GM18517 (cell line): ENCODE measurements around the gene ARMC8.

Experiments used
- ATAC-seq: cut with Tn5 transposase; IDR thresholded peaks from one replicate; pipeline ENCODE4 v1.9.1; 2021; ENCODE audit warnings: mild to moderate bottlenecking, moderate library complexity; ENCODE audit not compliant: unreplicated experiment

Gene ARMC8

DNA sequence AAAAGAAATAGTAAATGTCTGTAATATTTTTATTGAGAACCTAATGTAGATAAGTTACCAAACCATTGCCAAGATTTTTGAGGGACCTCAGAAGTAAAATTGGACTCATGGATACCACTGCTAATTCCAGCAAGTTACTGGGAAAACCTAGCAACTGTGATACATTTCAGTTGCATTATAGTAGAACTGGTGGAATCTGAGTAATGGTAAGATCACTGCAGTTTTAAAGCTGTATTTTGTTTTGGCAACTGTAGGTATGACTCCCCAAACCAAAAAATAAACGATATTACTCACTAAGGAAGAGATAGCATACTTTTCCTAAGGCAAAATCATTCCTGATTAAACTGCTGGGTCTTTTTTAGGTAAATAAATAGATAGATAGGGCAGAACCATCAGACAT, 54.0 kb downstream of the ARMC8 start:
- no peak for ATAC-seq

DNA sequence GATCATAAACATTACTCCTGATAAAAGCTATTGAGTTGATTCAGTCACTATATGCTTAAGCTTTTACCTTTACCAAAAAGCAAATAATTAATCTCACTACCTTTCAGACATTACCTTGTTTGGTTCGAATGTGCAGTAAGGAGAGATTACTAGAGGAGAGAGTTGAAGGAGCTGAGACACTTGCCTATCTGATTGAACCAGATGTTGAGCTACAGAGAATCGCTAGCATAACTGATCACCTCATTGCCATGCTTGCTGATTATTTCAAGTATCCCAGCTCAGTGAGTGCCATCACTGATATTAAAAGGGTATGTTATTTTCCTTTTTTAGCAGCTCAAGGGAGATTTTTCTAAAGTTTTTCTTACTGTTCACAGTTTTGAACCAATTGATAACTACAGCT, 54.6 kb downstream of the ARMC8 start:
- ATAC-seq = no peak

DNA sequence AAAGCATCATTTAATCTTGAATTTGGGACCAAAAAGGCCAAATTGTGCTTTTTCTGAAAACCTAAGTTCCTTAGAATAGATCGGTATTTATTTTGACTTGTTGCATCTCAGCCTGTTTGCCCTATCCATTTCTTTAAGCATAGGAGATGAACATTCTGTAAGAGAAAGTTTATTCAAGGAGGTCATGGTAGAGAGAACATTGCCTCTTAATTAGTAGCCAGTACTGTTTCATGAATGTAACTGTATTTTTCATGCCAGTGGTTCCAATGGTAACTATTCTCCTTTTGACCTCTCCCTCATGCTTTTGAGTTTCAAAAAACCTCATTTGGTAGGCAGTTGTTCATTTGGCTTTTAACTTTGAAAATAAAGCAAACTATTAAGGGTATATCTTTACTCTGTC, 55.4 kb downstream of the ARMC8 start:
- ATAC-seq = no peak

DNA sequence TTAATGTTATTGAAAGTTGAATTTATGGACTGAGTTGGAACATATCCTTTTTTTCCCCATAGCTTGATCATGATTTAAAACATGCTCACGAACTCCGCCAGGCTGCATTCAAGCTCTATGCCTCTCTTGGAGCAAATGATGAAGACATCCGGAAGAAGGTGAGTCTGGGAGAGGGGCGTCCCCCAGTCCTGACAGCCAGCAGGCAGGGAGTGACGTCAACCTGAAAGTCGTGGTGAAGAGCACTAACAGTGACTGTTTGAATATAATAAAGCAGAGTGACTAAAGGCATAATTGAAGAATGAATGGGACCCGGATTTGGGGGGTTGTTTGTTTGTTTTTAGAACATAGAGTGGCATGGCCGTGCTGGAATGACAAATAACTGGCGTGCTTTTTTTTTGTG, 57.9 kb downstream of the ARMC8 start:
- no peak for ATAC-seq

DNA sequence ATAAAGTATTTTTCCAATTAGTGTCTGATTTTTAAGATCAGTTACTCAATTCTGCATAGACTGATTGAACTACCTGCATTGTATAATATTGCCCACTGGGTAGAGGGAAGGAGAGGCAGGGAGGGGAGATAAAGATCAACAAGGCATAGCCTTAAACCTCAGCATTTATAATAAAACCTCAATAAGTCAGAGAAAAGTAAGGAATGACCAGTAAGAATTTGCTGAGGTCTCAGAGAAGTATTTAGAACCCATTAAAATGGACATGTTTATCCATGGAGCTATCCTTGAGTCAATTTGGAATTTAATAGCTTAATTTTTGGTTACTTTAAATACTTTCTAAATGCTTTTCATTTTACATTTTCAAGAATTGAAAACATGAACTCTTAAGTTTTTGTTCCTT, 62.5 kb downstream of the ARMC8 start:
- ATAC-seq = no peak

DNA sequence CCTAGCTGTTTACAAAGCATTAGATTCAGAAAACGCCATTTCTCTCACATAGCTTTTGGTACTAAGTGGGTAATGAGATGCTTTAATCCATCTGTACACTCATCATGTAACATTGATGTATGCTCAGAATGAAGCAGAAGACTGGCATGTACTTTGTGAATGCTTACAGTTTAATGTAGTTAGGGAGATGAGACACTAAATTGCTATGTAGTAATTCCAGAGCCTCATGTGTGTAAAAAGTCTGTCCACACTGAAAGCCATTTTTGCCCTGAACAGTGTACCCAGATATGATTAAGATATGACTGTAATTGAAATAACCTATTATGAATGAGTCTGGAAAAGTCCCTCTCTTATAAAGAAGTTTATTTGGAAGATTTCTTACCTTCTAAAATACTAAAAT, 66.5 kb downstream of the ARMC8 start:
- ATAC-seq = no peak

DNA sequence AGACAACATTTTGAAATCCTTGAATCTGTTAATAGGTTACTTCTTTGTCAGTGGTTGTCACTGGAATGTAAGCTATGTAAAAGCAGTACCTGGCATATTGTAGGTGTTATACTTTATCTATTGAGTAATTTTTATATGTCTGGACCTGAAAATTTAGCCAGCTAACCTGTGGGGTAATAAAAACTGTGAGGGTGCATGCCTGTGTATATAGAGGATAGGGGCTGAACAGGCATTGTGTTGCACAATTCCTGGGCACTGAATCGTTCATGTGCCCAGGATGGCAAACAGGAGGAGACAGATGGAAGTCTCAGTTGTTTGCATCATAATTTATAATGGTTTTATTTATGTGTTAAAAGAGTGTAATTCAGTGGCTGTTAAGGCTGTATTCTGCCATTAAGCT, 67.1 kb downstream of the ARMC8 start:
- ATAC-seq = no peak

DNA sequence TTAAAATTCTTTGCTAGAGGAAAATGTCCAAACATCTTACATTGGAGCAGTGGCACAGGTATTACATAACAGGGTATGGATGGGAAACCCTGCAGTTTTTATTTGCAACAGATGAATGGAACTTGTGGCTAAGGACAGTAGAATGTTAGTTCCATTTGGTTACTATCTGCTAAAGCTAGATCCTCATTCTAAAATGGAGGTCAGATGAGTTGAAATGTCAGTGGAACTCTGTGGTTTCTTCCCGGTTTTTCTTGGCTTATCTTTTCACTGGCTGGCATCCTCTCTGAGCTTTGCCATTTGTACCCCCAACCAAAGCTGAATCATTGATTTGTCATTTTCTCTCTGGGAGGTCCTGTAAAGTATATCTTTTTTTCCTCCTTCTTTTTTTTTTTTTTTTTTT, 68.9 kb downstream of the ARMC8 start:
- no peak for ATAC-seq

DNA sequence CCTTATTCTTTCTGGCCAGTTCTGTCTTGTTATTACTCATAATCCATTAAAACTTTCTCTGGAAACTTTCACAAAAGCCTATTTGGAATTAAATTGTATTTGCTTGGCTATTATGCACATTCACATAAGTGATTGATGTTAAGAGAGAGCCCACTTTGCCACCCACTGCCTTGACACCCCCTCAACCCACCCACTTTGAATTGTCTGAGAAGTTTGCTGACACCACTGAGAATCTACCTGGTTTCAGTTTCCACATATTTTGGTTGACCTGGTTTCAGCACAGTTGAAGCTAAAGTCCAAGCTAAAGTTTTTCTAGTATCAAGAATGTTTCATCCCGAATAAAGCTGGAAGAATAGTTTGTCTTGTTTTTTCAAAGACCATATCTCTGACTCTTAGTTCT, 70.9 kb downstream of the ARMC8 start:
- no peak for ATAC-seq

DNA sequence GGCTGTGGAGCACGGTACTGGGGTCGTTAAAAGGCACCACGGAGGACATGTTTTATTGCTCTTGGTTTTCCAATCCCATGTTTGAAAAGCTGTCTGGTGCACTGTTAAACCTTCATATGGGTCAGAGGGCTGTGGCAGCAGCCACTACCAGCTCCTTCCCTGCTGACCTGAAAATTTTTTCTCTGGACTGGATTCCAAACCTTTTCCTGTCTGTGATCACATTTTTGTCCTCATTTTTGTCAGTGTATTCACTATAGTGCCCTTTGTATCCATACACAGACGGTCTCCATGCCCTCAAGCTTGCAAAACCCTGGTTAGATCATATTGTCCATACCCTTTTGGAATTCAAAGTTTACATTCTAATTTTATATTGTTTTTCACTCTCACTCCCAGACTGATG, 72.0 kb downstream of the ARMC8 start:
- ATAC-seq = no peak

DNA sequence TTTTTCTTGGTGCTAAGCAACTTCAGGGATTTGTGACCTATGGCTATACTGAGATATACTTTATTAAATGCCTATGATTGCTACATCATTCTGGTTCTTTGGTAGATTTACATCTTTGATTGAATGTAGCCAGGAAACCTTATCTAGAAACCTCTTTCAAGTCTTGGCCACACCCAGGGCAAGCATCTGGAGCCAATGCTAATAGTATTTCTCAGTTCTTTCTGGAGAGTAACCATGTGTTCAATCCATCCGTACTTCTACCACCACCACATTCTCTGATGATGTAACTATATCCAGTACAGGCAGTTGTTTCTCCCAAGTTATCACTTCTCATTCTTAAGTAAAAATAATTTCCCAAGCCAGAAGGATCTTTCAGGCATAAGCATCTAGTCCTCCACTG, 73.5 kb downstream of the ARMC8 start:
- ATAC-seq = no peak

DNA sequence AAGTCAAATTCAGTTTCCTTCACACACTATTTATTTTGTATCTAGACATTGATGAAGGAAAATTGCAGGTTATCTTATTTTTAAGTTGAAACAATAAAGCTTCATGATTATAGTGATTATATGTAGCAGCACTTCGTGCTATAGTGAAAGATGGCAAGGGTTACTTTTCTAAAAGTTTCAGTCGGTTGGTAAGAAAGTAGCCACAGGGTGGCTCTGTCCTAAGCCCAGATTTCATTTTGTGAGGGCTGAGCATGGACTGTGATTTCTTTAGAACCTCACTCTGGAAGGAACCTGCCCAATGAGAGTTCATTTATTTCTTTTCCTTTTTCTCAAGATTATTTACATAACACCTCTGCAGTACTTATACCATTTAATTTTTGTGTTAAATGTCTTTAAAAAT, 76.0 kb downstream of the ARMC8 start:
- no peak for ATAC-seq

DNA sequence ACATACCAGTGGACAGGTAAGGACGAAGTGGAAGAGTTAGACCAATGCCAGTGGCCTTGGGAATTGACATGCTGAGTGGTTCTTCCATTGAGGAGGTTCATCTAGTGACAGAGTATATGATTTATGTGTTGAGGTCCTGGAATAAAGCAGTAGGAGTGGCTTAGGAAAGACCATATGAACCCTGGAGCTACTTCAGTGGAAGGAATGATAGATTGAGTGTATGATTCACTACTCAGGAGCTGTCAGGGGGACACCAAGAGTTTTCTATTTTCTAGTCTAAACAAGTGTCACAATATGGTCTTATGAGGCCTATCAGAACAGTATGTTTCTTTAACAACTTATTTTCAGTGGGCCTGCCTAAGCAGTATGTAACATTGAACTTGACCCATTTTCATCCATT, 78.6 kb downstream of the ARMC8 start:
- no peak for ATAC-seq

DNA sequence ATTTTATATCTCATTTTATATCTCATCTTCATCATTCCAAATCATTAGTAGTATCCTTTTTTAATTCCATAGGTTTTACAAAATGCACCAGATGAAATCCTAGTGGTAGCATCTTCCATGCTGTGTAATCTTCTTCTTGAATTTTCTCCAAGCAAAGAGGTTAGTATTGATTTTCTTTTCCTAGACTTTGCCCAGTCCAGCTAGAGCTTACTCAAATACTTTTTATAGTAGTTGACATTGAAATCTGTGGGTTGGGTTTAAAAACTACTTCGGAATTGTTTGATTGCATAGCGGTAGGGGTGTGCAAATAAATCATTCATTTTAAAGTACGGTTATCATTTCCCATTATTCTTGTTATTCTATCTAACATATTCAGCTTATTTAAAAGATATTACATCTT, 80.0 kb downstream of the ARMC8 start:
- ATAC-seq = no peak

DNA sequence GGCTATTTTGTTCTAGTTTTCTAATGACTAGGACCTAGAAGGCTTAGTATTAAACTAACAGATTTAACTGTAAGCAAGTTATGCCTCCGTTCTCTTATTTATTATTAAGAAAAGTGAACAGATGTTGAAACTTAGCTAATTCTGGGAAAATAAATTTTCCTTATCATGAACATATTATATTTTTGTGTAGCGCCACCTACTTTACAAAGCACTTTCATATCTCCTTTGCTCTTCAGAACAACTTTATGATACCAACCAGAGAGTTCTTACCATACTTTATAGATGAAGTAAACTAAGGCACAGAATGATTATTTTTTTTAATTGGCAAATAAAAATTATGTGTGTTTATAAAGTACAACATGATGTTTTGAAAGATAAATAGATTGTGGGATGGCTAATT, 83.1 kb downstream of the ARMC8 start:
- no peak for ATAC-seq

DNA sequence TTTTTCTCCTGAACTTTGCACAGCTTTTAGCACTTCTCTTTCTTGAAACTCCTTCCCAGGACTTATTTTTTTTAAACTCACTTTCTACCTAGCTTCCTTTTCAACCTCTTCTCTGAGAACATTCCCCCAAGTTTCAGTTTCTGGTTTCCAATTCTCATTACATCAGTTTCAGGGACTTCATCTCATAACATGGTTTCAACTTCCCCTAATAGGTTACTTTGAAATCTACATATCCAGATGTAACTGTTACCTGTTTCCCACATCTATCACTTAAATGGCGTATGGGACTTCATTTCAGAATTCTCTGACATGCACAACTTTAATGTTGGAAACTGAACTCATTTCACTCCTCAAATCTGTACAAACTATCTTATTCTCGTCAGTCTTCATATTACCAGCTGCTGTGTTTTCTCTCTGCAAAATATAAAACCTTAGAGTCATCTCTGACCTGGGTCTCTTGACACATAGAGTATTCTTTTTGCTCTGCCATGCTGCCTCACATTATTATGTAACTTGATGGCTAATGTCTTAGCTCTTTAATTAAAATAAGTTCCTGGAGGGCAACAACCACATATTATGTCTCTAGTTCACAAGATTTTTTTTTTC, 84.2 kb downstream of the ARMC8 start:
- no peak for ATAC-seq

DNA sequence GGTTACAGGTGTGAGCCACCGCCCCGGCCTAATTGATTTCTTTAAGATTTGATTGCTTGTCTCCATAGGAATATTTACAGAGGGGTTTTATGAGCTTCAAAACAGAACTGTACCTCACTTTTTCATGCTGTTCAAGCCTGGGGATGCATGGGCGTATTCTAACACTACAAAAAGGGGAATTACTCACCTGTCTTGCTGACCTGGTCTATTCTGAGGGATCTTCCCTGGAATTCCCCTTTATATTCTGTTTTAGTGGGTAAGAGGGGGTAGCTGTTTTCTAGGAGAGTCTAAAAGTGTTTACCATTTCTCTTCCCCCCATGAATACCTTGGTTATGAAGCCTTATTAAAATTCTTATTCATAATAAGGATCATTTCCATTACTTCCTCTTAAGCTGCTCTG, 94.5 kb downstream of the ARMC8 start:
- ATAC-seq = no peak

DNA sequence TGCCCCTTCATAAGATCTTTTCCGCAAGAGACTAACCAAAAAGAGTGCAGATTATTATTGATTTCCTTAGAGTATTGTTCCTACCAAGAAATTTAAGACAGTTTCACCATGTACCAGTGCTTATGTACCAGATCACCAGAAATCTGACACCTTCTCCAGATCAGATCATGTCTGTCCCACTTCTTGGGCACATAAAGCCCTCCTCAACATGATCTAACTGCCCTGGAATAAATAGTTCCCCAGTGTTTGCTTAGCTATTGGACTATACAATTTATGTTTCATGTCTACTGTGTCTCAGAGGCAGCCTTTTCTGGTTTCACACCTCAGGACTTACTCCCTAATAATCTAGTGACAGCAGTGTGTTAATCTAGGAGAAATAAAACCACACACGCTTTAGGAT, 95.7 kb downstream of the ARMC8 start:
- no peak for ATAC-seq

DNA sequence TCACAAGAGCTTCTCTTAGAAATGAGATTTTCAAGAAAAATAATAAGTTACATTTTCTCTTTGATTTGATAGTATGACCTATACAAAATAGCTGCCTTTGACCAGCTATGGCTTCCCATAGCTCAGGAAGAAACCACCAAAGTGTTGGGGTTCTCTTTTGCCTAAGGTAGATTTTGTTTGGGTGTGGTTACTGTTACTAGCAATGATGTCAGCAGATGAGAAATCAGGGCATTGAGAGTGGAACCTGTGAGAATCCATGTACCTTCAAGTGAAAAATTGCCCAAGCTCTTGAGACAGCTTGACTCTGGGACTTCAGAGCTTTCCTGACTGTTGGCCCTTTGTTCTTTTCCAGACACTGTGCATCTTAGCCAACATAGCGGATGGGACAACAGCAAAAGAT, 97.0 kb downstream of the ARMC8 start:
- ATAC-seq = no peak

DNA sequence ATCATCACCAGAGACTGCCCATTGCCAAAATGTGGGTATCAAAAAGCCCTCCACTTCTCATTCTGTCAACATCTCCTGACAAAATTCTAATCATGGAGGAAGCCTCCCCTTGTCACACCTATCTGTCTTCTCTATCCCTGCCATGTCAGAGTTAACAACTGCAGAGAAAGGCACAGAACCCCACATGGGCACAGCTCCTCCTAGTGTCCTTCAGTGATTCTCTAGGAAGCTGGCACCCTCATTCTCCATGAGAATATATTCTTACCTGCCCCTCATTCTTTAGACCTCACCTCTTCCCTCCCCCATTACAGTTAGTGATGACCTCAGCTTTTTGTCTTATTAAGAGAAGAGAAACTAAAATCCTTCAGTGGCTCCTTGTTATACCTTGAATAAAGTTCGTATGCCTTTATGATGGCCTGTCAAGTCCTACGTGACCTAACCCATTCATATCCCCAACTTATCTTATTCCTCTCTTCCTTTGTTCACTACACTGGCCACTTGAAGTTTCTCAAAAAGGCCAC, 97.9 kb downstream of the ARMC8 start:
- ATAC-seq = no peak

DNA sequence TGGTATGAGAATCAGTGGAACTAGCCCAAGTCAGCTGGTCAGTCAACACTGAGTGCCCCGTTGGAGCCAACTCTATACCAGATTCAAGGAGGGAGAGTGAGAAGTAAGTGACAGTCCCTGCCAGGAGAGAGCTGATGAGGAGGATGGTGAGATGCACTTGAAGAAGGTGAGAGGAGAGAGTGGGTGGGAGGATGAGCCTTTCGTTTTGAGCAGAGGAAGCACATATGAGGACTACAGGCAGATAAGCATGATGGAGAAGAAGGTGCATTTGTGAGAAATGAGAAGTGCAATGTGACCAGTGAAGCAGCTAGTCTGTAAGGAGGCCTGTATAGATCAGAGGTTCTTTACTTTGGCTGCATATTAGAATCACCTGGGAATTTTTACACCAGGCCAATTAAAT, 102.2 kb downstream of the ARMC8 start:
- ATAC-seq = no peak

DNA sequence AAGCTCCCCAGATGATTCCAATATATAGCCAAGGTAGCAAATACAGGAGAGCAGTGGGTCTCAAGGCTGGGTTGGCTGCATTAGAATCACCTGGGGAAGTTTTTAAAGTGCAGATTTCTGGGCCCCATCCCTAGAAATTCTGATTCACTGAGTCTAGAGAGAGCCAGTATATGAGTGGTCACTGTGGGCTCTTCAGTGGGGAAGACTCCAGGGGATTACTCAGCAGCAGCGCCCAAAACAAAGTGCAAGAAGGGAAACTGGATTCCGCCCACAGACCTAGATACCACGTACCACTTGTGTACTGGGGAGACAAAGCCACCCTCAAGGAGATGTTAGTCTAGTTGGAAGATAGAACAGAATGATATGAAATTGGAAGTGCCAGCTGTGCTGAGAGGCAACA, 102.6 kb downstream of the ARMC8 start:
- no peak for ATAC-seq

DNA sequence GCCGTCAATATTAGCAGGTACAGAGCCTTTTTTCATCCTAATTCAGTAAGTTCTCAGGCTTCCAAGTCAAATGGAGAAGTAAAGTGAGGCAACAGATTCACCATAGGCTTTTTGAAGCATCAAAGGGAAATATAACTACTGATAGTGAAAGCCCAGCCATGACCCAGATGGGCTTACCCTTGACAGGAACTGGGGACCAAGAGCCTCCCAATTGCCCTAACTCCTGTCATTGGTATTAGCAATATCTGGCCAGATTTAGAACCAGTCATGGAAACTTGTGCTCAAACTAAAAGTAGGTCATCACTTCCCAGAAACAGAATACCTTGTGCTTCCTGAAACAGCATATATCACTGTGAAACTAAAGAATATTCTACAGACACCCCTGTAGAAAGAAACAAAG, 109.5 kb downstream of the ARMC8 start:
- ATAC-seq = no peak
